Ovary (tissue), 9 donors: ENCODE measurements around the gene MDM1. TPM values are rescaled to one million over a fixed set of nuclear protein-coding genes. Genes with fewer than 3 reads are reported as not detected.

Experiments used
- DNase-seq, 5 donors: peaks; one replicate each; pipeline ENCODE4 v3.0.0-alpha.2; 2019 to 2020
- H3K27ac ChIP-seq, 2 donors: fragments of 200-600 bp; one replicate each; pipeline versions ENCODE4 v1.5.1 to v1.8.0; 2019 to 2022
- H3K27me3 ChIP-seq: fragments of 200-600 bp; one replicate; pipeline ENCODE4 v1.8.0; 2022
- H3K36me3 ChIP-seq: fragments of 200-600 bp; sonication (generic); one replicate; pipeline ENCODE4 v1.5.1; 2019
- H3K4me1 ChIP-seq: one replicate; pipeline ENCODE4 v1.8.1; 2013; ENCODE audit warnings: mild to moderate bottlenecking, moderate library complexity; ENCODE audit not compliant: insufficient read depth
- H3K4me3 ChIP-seq: fragments of 200-600 bp; sonication (generic); one replicate; pipeline ENCODE4 v1.5.1; 2017
- H3K9me3 ChIP-seq, 2 donors: fragments of 200-600 bp in 1 of 2; sonication (generic) in 1 of 2; one replicate each; pipeline versions ENCODE4 v1.5.1 to v1.8.1; 2013 to 2019; ENCODE audit warnings: mild to moderate bottlenecking in 1 of 2, moderate library complexity in 1 of 2
- CTCF ChIP-seq, 3 donors: fragments of 450-650 bp in 2 of 3; fragments of 200-600 bp in 1 of 3; IDR thresholded peaks; one replicate each; pipeline versions ENCODE4 v1.5.1 to v1.8.0; 2016 to 2022; ENCODE audit warnings: antibody characterized with exemption in 3 of 3, mild to moderate bottlenecking in 1 of 3
- EP300 ChIP-seq: sonication (generic); formaldehyde crosslinking; IDR thresholded peaks from one replicate; pipeline ENCODE4 v1.6.1; 2017; ENCODE audit warnings: antibody characterized with exemption
- POLR2A ChIP-seq: fragments of 450-650 bp; IDR thresholded peaks from one replicate; pipeline ENCODE4 v1.6.1; 2017; ENCODE audit warnings: antibody characterized with exemption, mild to moderate bottlenecking, moderate library complexity
- WGBS, 3 donors: extraction: QIAGEN DNeasy Blood & Tissue Kit in 1 of 3; methylation state at CpG; one replicate each; pipeline versions ENCODE4 v1.1.5 to v1.1.7; 2013 to 2017; 5-methylcytosine and 5-hydroxymethylcytosine counted together
- intact Hi-C, 4 donors: fragments of 100-400 bp; cut with DNase I; formaldehyde crosslinking; loops; one replicate each; pipeline versions ENCODE4 v1.11.0 to v1.15.1; 2022 to 2023
- polyA plus RNA-seq, 2 donors: library from polyadenylated mRNA; stranded (reverse); fragments of 200-250 nt in 1 of 2; fragments of 350-450 nt in 1 of 2; fragmentation: Illumina TruSeq in 1 of 2; extraction: RNeasy Lipid Tissue Mini Kit (QIAGEN cat#74804) in 1 of 2; gene quantifications; one replicate each; pipeline ENCODE4 v1.2.3, GENCODE V29; 2013 to 2014
- total RNA-seq, 7 donors: library from RNA; depleted of rRNA in 2 of 7; stranded (reverse); fragments of >200 nt in 2 of 7; fragmentation: NEBNext Ultra II Directional in 3 of 7; extraction: Animal tissue kit (Norgen Biotek cat#: 25700) in 3 of 7; gene quantifications; one replicate each; pipeline versions ENCODE4 v1.1.0 to v1.2.4, GENCODE V29; 2016 to 2023
- donor health status: DM: no; HTN: no; CAD: no; lungs with moderate emphysema.
- donor health status: DM: no; HTN: no; CAD: no.
- donor health status: Bipolar disorder and iron deficiency.
- donor health status: DM: yes; HTN: yes; CAD: no.
- donor health status: DM: no; HTN: no; CAD: no.
- donor health status: DM: yes; HTN: yes; CAD: no.

Gene MDM1
- total and polyA plus RNA-seq, 9 donors, result 9.1 to 20.4 (median 13.4) TPM

GRCh38 chr12:68340404-68341270, 8.5 kb upstream of the MDM1 start:
- Histone ChIP-seq H3K36me3 (no peaks in the 10 kb centered on the region), H3K27ac (no peak overlapping the region), H3K9me3 (no peaks in the 10 kb centered on the region), H3K4me3 (no peak overlapping the region), H3K27me3 (no peaks in the 10 kb centered on the region), H3K4me1 (no peaks in the 10 kb centered on the region)
- DNase-seq, result no peak
- intact Hi-C loops, result no loop called here
- WGBS, 3 donors, result 41 to 45% (median 45%) methylated on average over 8 of the region's 8 CpGs
- TF ChIP-seq EP300, result no peak
- no peak for TF ChIP-seq POLR2A
- no peak for TF ChIP-seq CTCF (IDR thresholded peaks at IDR 0.05)

GRCh38 chr12:68336889-68337303, 4.7 kb upstream of the MDM1 start:
- intact Hi-C loops, result no loop called here
- no peaks in the 10 kb centered on the region for H3K4me1 ChIP-seq
- TF ChIP-seq EP300 (no peak), POLR2A (no peak), CTCF (IDR thresholded peaks at IDR 0.05) (no peak)
- no peak overlapping the region for H3K27ac ChIP-seq
- H3K36me3 ChIP-seq, result no peaks in the 10 kb centered on the region
- 41 to 46% (median 43%) methylated on average over 4 of the region's 4 CpGs for WGBS, 3 donors
- H3K9me3 ChIP-seq, result no peaks in the 10 kb centered on the region
- no peak overlapping the region for H3K4me3 ChIP-seq
- no peaks in the 10 kb centered on the region for H3K27me3 ChIP-seq
- no peak for DNase-seq

- Histone ChIP-seq H3K9me3 (no peaks in the 10 kb centered on the region), H3K4me1 (no peaks in the 10 kb centered on the region), H3K27ac (no peak overlapping the region), H3K4me3 (no peak overlapping the region), H3K27me3 (no peaks in the 10 kb centered on the region), H3K36me3 (no peaks in the 10 kb centered on the region)
- DNase-seq, result no peak
- TF ChIP-seq POLR2A (no peak), CTCF (IDR thresholded peaks at IDR 0.05) (no peak), EP300 (no peak)
- WGBS, 3 donors, result 84 to 89% (median 88%) methylated on average over 3 of the region's 3 CpGs
- intact Hi-C loops, result no loop called here
Observed at GRCh38 chr12:68335462-68335861, 3.3 kb upstream of the MDM1 start.

GRCh38 chr12:68334132-68334531, 2.0 kb upstream of the MDM1 start:
- Histone ChIP-seq H3K4me3 (no peak overlapping the region), H3K36me3 (no peaks in the 10 kb centered on the region), H3K4me1 (no peaks in the 10 kb centered on the region), H3K27me3 (no peaks in the 10 kb centered on the region), H3K27ac (no peak overlapping the region), H3K9me3 (no peaks in the 10 kb centered on the region)
- intact Hi-C loops, result no loop called here
- DNase-seq, result no peak
- TF ChIP-seq EP300 (no peak), POLR2A (no peak), CTCF (IDR thresholded peaks at IDR 0.05) (no peak)
- 69 to 75% (median 73%) methylated on average over 4 of the region's 4 CpGs for WGBS, 3 donors
